ENCODE results near the gene ZNF500.
"Not testable (repeated sequence)": the region's sequence is repeated elsewhere in the genome, so short reads cannot be mapped to it uniquely, and the experiment has no call there.

Gene ZNF500

GRCh38 chr16:4746215-4746614 is 20.7 kb downstream of the ZNF500 start:
- TF ChIP-seq, protein P1, sequence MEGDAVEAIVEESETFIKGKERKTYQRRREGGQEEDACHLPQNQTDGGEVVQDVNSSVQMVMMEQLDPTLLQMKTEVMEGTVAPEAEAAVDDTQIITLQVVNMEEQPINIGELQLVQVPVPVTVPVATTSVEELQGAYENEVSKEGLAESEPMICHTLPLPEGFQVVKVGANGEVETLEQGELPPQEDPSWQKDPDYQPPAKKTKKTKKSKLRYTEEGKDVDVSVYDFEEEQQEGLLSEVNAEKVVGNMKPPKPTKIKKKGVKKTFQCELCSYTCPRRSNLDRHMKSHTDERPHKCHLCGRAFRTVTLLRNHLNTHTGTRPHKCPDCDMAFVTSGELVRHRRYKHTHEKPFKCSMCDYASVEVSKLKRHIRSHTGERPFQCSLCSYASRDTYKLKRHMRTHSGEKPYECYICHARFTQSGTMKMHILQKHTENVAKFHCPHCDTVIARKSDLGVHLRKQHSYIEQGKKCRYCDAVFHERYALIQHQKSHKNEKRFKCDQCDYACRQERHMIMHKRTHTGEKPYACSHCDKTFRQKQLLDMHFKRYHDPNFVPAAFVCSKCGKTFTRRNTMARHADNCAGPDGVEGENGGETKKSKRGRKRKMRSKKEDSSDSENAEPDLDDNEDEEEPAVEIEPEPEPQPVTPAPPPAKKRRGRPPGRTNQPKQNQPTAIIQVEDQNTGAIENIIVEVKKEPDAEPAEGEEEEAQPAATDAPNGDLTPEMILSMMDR (IDR thresholded peaks at IDR 0.05; ENCODE audit: insufficient read depth, low read depth, low read length, missing control alignments) = no peak
- no peak for DNase-seq (ENCODE audit: low read depth)
- H3K4me3 ChIP-seq (ENCODE audit: low read depth, low read length) = no peak overlapping the region

DNA sequence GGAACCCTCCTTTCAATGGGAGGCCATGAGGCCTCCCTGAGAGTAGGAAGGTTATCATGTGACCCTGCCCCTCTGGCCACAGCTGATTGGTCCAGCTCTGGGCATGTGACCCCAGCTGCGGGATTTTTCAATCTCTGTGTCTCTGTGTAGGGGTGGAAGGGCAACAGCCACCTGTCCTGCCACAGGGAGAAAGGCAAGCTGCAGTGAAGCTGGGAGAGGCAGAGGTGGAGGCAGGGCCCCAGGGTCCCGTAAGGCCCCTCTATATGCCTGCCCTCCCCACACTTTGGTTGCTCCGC is 21.7 kb downstream of the ZNF500 start:
- TF ChIP-seq, protein P1 (IDR thresholded peaks at IDR 0.05; ENCODE audit: insufficient read depth, low read depth, low read length, missing control alignments) = no peak
- DNase-seq (ENCODE audit: low read depth) = no peak

DNA sequence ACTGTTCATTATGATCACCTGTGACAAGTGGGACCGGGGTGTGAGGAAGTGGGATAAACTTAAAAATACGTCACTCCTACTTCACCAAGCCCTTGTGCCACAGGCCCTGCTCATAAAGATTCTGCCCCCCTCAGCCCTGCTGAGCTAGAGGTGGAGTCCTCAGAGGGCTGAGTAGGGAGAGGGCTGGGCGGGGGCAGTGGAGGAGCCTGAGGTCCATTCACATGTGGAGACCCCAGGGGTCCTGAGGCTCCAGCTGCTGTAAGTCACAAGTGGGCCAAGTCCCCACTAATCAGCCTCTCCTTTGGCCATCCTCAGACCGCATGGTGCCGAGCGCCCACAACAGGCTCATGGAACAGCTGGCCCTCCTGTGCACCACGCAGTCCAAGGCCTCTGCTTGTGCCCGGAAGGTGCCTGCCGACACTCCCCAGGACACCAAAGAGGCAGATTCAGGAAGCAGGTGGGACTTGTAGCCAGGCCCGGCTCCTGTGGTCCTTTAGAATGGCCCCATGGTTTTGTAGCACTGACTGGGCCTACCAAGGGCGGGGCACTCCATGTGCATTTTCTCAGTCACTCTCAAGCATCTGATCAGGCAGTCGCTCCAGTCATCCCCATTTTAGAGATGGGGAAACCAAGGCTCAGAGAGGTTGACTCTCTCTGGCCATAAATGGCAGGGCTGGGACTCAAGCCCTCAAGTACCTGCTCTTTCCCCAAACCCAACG is 22.2 kb downstream of the ZNF500 start:
- no peak overlapping the region for H3K4me3 ChIP-seq (ENCODE audit: low read depth, low read length)
- TF ChIP-seq, protein P1 (IDR thresholded peaks at IDR 0.05; ENCODE audit: insufficient read depth, low read depth, low read length, missing control alignments) = no peak
- no peak for DNase-seq (ENCODE audit: low read depth)

More for the DNA sequence above, 21.7 kb downstream of the ZNF500 start:
- no peak overlapping the region for H3K4me3 ChIP-seq (ENCODE audit: low read depth, low read length)

- H3K4me3 ChIP-seq (ENCODE audit: low read depth, low read length) = no peak overlapping the region
- TF ChIP-seq, protein P1 (IDR thresholded peaks at IDR 0.05; ENCODE audit: insufficient read depth, low read depth, low read length, missing control alignments) = no peak
- no peak for DNase-seq (ENCODE audit: low read depth)
These were observed 23.6 kb downstream of the ZNF500 start for GRCh38 chr16:4743226-4743878.

- DNase-seq (ENCODE audit: low read depth); H3K4me3 ChIP-seq (ENCODE audit: low read depth, low read length): not testable (repeated sequence)
These were observed 28.6 kb downstream of the ZNF500 start for GRCh38 chr16:4738370-4738769.

GRCh38 chr16:4737545-4737944 is 29.4 kb downstream of the ZNF500 start:
- DNase-seq (ENCODE audit: low read depth) = no peak
- H3K4me3 ChIP-seq (ENCODE audit: low read depth, low read length) = no peak overlapping the region
- TF ChIP-seq, protein P1 (IDR thresholded peaks at IDR 0.05; ENCODE audit: insufficient read depth, low read depth, low read length, missing control alignments) = no peak

GRCh38 chr16:4736546-4736945 is 30.4 kb downstream of the ZNF500 start:
- DNase-seq (ENCODE audit: low read depth) = no peak
- H3K4me3 ChIP-seq (ENCODE audit: low read depth, low read length) = no peak overlapping the region
- TF ChIP-seq, protein P1 (IDR thresholded peaks at IDR 0.05; ENCODE audit: insufficient read depth, low read depth, low read length, missing control alignments) = no peak

Measured in GM12865 (cell line).